Thymus (tissue), 11 donors: ENCODE data around the gene GATAD2B. TPM values are rescaled to one million over a fixed set of nuclear protein-coding genes. Genes with fewer than 3 reads are reported as not detected.
"Not testable (repeated sequence)": the region's sequence is repeated elsewhere in the genome, so short reads cannot be mapped to it uniquely, and the experiment has no call there.

Experiments used
- DNase-seq, 9 donors: peaks; one replicate each; pipeline ENCODE4 v3.0.0-alpha.2; 2013; ENCODE audit warnings: low spot score in 9 of 9, low read depth in 6 of 9, missing footprints in 1 of 9
- H3K27ac ChIP-seq, 2 donors: one replicate each; pipeline ENCODE4 v1.5.1; 2013; ENCODE audit warnings: control low read depth in 1 of 2, low read depth in 1 of 2, low read length in 1 of 2, mild to moderate bottlenecking in 1 of 2, moderate library complexity in 1 of 2
- H3K27me3 ChIP-seq, 2 donors: one replicate each; pipeline ENCODE4 v1.5.1; 2013; ENCODE audit warnings: low read length in 1 of 2; ENCODE audit not compliant: control insufficient read depth in 2 of 2, insufficient read depth in 1 of 2
- H3K36me3 ChIP-seq, 2 donors: one replicate each; pipeline ENCODE4 v1.5.1; 2013; ENCODE audit warnings: low read length in 1 of 2, mild to moderate bottlenecking in 1 of 2, moderate library complexity in 1 of 2; ENCODE audit not compliant: control insufficient read depth in 2 of 2, insufficient read depth in 2 of 2
- H3K4me1 ChIP-seq, 2 donors: one replicate each; pipeline ENCODE4 v1.5.1; 2013; ENCODE audit warnings: low read length in 2 of 2; ENCODE audit not compliant: control insufficient read depth in 2 of 2, insufficient read depth in 2 of 2
- H3K4me3 ChIP-seq, 2 donors: one replicate each; pipeline ENCODE4 v1.5.1; 2013; ENCODE audit warnings: low read length in 2 of 2, control low read depth in 1 of 2, mild to moderate bottlenecking in 1 of 2
- H3K9me3 ChIP-seq, 2 donors: one replicate each; pipeline ENCODE4 v1.5.1; 2013; ENCODE audit warnings: low read length in 1 of 2, mild to moderate bottlenecking in 1 of 2; ENCODE audit not compliant: control insufficient read depth in 2 of 2, insufficient read depth in 1 of 2
- WGBS: extraction: QIAGEN DNeasy Blood & Tissue Kit; methylation state at CpG from one replicate; pipeline ENCODE4 v1.1.7; 2013; 5-methylcytosine and 5-hydroxymethylcytosine counted together
- polyA plus RNA-seq: library from polyadenylated mRNA; stranded (reverse); fragments of 200-250 nt; gene quantifications from one replicate; pipeline ENCODE4 v1.2.3, GENCODE V29; 2013
- total RNA-seq: library from RNA; stranded (reverse); fragments of 120-200 nt; gene quantifications from one replicate; pipeline ENCODE4 v1.2.4, GENCODE V29; 2013
- donor health status: healthy.

Gene GATAD2B
- total and polyA plus RNA-seq, 2 donors: 6.6 to 11.9 TPM

GRCh38 chr1:153845158-153845557 lies 77.6 kb downstream of the GATAD2B start:
- H3K4me1 ChIP-seq: peaks cover 0 to 4% of the 10 kb centered on the region in 2 donors
- H3K9me3 ChIP-seq: no peaks in the 10 kb centered on the region
- DNase-seq: no peak
- WGBS: 97% methylated on average over 3 of the region's 3 CpGs
- peaks cover 0 to 6% of the 10 kb centered on the region in 2 donors for H3K36me3 ChIP-seq
- H3K4me3 ChIP-seq: no peak overlapping the region
- no peak overlapping the region for H3K27ac ChIP-seq
- H3K27me3 ChIP-seq: no peaks in the 10 kb centered on the region

GRCh38 chr1:153844349-153844748 lies 78.4 kb downstream of the GATAD2B start:
- H3K27me3 ChIP-seq, H3K27ac ChIP-seq, H3K36me3 ChIP-seq, H3K4me3 ChIP-seq, H3K4me1 ChIP-seq, H3K9me3 ChIP-seq, DNase-seq: not testable (repeated sequence)
- 96% methylated on average over 3 of the region's 3 CpGs for WGBS

GRCh38 chr1:153842006-153842471 lies 80.7 kb downstream of the GATAD2B start:
- no peaks in the 10 kb centered on the region for H3K9me3 ChIP-seq
- no peak for DNase-seq
- H3K4me1 ChIP-seq: no peaks in the 10 kb centered on the region
- H3K27ac ChIP-seq: no peak overlapping the region
- no peaks in the 10 kb centered on the region for H3K27me3 ChIP-seq
- 96% methylated on average over 3 of the region's 3 CpGs for WGBS
- H3K4me3 ChIP-seq: no peak overlapping the region
- H3K36me3 ChIP-seq: no peaks in the 10 kb centered on the region

GRCh38 chr1:153841463-153841994 lies 81.2 kb downstream of the GATAD2B start:
- no peak for DNase-seq
- no peaks in the 10 kb centered on the region for H3K4me1 ChIP-seq
- no peaks in the 10 kb centered on the region for H3K9me3 ChIP-seq
- no peaks in the 10 kb centered on the region for H3K27me3 ChIP-seq
- WGBS: 98% methylated on average over 3 of the region's 3 CpGs
- H3K36me3 ChIP-seq: no peaks in the 10 kb centered on the region
- no peak overlapping the region for H3K4me3 ChIP-seq
- no peak overlapping the region for H3K27ac ChIP-seq

- not testable (repeated sequence) for H3K36me3 ChIP-seq, H3K4me3 ChIP-seq, H3K27ac ChIP-seq, H3K4me1 ChIP-seq, H3K9me3 ChIP-seq, H3K27me3 ChIP-seq, DNase-seq
- 90% methylated on average over 14 of the region's 14 CpGs for WGBS
Observed at GRCh38 chr1:153840774-153841173, 82.0 kb downstream of the GATAD2B start.

- not testable (repeated sequence) for H3K27ac ChIP-seq, H3K4me3 ChIP-seq, H3K4me1 ChIP-seq, H3K9me3 ChIP-seq, H3K27me3 ChIP-seq, DNase-seq
- WGBS: 97% methylated on average over 8 of the region's 8 CpGs
- H3K36me3 ChIP-seq: peaks cover 0 to 11% of the 10 kb centered on the region in 2 donors
Observed at GRCh38 chr1:153833968-153834367, 88.8 kb downstream of the GATAD2B start.

- H3K9me3 ChIP-seq: no peaks in the 10 kb centered on the region
- H3K4me1 ChIP-seq: no peaks in the 10 kb centered on the region
- H3K36me3 ChIP-seq: peaks cover 1 to 13% of the 10 kb centered on the region in 2 donors
- H3K4me3 ChIP-seq: no peak overlapping the region
- DNase-seq: no peak
- WGBS: 96% methylated on average over 3 of the region's 3 CpGs
- H3K27me3 ChIP-seq: no peaks in the 10 kb centered on the region
- H3K27ac ChIP-seq: no peak overlapping the region
Observed at GRCh38 chr1:153833171-153833570, 89.6 kb downstream of the GATAD2B start.

GRCh38 chr1:153832293-153832692 lies 90.5 kb downstream of the GATAD2B start:
- 97% methylated on average over 3 of the region's 3 CpGs for WGBS
- Histone ChIP-seq H3K27ac (no peak overlapping the region), H3K27me3 (no peaks in the 10 kb centered on the region), H3K36me3 (peaks cover 6 to 22% of the 10 kb centered on the region in 2 donors), H3K4me3 (no peak overlapping the region), H3K4me1 (no peaks in the 10 kb centered on the region), H3K9me3 (no peaks in the 10 kb centered on the region)
- DNase-seq: no peak

- Histone ChIP-seq H3K27me3 (no peaks in the 10 kb centered on the region), H3K27ac (no peak overlapping the region), H3K36me3 (peaks cover 17 to 33% of the 10 kb centered on the region in 2 donors), H3K4me3 (no peak overlapping the region), H3K4me1 (no peaks in the 10 kb centered on the region), H3K9me3 (no peaks in the 10 kb centered on the region)
- DNase-seq: no peak
- 96% methylated on average over 2 of the region's 2 CpGs for WGBS
Observed at GRCh38 chr1:153831026-153831425, 91.7 kb downstream of the GATAD2B start.
